IMR-90 (cell line): ENCODE data around the gene SLC35C1.

Source experiments
- CEBPB ChIP-seq: IDR thresholded peaks from 2 replicates; pipeline ENCODE4 v1.6.1; 2012; ENCODE audit warnings: low read depth, low read length, improper control_type of control experiment
- MAFK ChIP-seq: IDR thresholded peaks from 2 replicates; pipeline ENCODE4 v1.6.1; 2012; ENCODE audit warnings: low read depth, low read length, improper control_type of control experiment
- MAZ ChIP-seq: IDR thresholded peaks from 2 replicates; pipeline ENCODE4 v1.6.1; 2012; ENCODE audit warnings: low read depth, mild to moderate bottlenecking, low read length, improper control_type of control experiment, moderate library complexity, borderline replicate concordance
- NFE2L2 ChIP-seq: fragments of 150-350 bp; IDR thresholded peaks from 2 replicates; pipeline ENCODE4 v1.6.1; 2016; ENCODE audit warnings: low read depth, mild to moderate bottlenecking, low read length
- POLR2A ChIP-seq: IDR thresholded peaks from 2 replicates; pipeline ENCODE4 v1.6.1; 2012; ENCODE audit warnings: mild to moderate bottlenecking, low read depth, low read length
- RAD21 ChIP-seq: IDR thresholded peaks from 2 replicates; pipeline ENCODE4 v1.6.1; 2012; ENCODE audit warnings: low read length, improper control_type of control experiment
- RFX5 ChIP-seq: IDR thresholded peaks from 2 replicates; pipeline ENCODE4 v1.8.0; 2012; ENCODE audit warnings: low read depth, mild to moderate bottlenecking, low read length, moderate library complexity
- SMC3 ChIP-seq: fragments of 150-350 bp; IDR thresholded peaks from 2 replicates; pipeline ENCODE4 v1.6.1; 2016; ENCODE audit warnings: low read depth, mild to moderate bottlenecking, antibody characterized with exemption, low read length, moderate library complexity
- TF ChIP-seq, protein P1 (sequence below): conservative IDR thresholded peaks from 2 replicates; pipeline ENCODE4 v1.5.1; 2012; ENCODE audit warnings: mild to moderate bottlenecking, low read depth, low read length, improper control_type of control experiment

DNA sequence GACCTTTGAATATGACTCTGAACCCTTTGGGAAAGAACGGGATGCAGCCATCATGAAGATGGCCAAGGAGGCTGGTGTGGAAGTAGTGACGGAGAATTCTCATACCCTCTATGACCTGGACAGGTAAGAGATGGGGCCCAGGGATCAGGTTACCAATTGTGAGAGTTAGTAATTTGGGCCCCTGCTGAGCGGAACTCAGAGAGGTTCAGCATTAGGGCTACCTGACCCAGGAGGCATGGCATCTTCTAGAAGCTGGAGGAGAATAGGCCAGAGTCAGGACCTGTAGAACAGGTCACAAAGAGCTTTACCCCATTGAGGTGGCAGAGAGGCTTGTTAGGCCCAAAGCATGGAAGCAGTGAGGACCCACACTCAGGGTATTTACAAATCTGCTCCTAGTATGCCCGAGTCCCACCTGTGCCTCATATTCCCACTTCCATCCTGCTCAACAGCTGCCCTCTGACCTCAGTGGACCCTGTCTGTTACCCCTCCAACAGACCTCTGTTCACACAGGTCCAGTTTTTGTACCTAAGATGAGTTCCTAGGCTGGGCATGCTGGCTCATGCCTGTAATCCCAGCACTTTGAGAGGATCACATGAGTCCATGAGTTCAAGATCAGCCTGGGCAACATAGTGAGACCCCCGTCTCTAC, 53.9 kb downstream of the SLC35C1 start:
- no peak for TF ChIP-seq NFE2L2
- TF ChIP-seq, protein P1, sequence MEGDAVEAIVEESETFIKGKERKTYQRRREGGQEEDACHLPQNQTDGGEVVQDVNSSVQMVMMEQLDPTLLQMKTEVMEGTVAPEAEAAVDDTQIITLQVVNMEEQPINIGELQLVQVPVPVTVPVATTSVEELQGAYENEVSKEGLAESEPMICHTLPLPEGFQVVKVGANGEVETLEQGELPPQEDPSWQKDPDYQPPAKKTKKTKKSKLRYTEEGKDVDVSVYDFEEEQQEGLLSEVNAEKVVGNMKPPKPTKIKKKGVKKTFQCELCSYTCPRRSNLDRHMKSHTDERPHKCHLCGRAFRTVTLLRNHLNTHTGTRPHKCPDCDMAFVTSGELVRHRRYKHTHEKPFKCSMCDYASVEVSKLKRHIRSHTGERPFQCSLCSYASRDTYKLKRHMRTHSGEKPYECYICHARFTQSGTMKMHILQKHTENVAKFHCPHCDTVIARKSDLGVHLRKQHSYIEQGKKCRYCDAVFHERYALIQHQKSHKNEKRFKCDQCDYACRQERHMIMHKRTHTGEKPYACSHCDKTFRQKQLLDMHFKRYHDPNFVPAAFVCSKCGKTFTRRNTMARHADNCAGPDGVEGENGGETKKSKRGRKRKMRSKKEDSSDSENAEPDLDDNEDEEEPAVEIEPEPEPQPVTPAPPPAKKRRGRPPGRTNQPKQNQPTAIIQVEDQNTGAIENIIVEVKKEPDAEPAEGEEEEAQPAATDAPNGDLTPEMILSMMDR: no peak
- no peak for TF ChIP-seq RFX5
- no peak for TF ChIP-seq POLR2A
- no peak for TF ChIP-seq MAZ
- no peak for TF ChIP-seq MAFK
- no peak for TF ChIP-seq CEBPB
- no peak for TF ChIP-seq SMC3
- no peak for TF ChIP-seq RAD21
